Heart left ventricle (tissue), 13 donors: ENCODE data around the gene MAP3K3.

Experiments used
- CTCF ChIP-seq, 12 donors: fragments of 200-600 bp; sonication (generic) in 4 of 12; IDR thresholded peaks; one replicate each; pipeline versions ENCODE4 v1.5.0 to v1.8.0; 2018 to 2022; ENCODE audit warnings: antibody characterized with exemption in 12 of 12, mild to moderate bottlenecking in 5 of 12
- POLR2A ChIP-seq, 2 donors: fragments of 450-650 bp; IDR thresholded peaks; one replicate each; pipeline ENCODE4 v1.6.1; 2017; ENCODE audit warnings: antibody characterized with exemption in 2 of 2, mild to moderate bottlenecking in 2 of 2, moderate library complexity in 2 of 2
- donor health status: ischemic (EF 13 %, LVEDD 7.1; RV severe dilation, severe dysfunction).
- donor health status: DM: no; HTN: yes; CAD: no.
- donor health status: DM: no; HTN: no; CAD: no.
- donor health status: ischemic (EF 25% LVEDD 6.9; RV normal size, moderate dysfunction).
- donor health status: ischemic (EF 25% LVEDD 5.7; RV mildly dilated, moderate dysfunction).
- donor health status: ischemic (EF 35%, LVEDD 5.7; RV mildly dilated, moderate dysfunction).
- donor health status: nonischemic (EF 11% LVEDD 7.7; RV severe dilation, severe dysfunction).
- donor health status: DM: yes; HTN: yes; CAD: no.
- donor health status: PGD.
- donor health status: ischemic (EF 29% LVEDD 5.4; RV normal size, mild dysfunction).
- donor health status: nonischemic (EF 23%, LVEDD 6.1; RV moderate dilation, normal function).

GRCh38 chr17:63640038-63640437 lies 17.8 kb downstream of the MAP3K3 start:
- TF ChIP-seq POLR2A (IDR thresholded peaks at IDR 0.05) (no peak), CTCF (IDR thresholded peaks at IDR 0.05) (no peak)
